Bronchial epithelial cell (primary cell): ENCODE measurements around the gene RAB8B. TPM values are rescaled to one million over a fixed set of nuclear protein-coding genes. Genes with fewer than 3 reads are reported as not detected.

Experiments used
- DNase-seq: peaks from one replicate; pipeline ENCODE4 v3.0.0-alpha.2; 2010; ENCODE audit warnings: low read depth
- FAIRE-seq: peaks from 2 replicates; lab custom pipeline; 2011; peaks lifted over from hg19 to GRCh38; lab: Jason Lieb, UNC
- H3K27me3 ChIP-seq: 2 replicates; pipeline ENCODE4 v1.5.1; 2011; ENCODE audit warnings: low read length; ENCODE audit not compliant: control insufficient read depth, insufficient read depth
- H3K36me3 ChIP-seq: 2 replicates; pipeline ENCODE4 v1.5.1; 2011; ENCODE audit warnings: low read length; ENCODE audit not compliant: control insufficient read depth, insufficient read depth
- H3K4me3 ChIP-seq: 2 replicates; pipeline ENCODE4 v1.5.1; 2011; ENCODE audit warnings: mild to moderate bottlenecking, low read depth, low read length, control low read depth
- total RNA-seq: library from RNA; depleted of rRNA; stranded (reverse); fragments of >200 nt; gene quantifications from 2 replicates; pipeline ENCODE4 v1.2.1, GENCODE V29; 2014
- TF ChIP-seq, protein P1 (sequence below): IDR thresholded peaks from 2 replicates; pipeline ENCODE4 v1.5.1; 2011; ENCODE audit warnings: mild to moderate bottlenecking, moderate library complexity, low read length, control low read depth, inconsistent platforms; ENCODE audit not compliant: insufficient read depth, severe bottlenecking

RAB8B gene
- total RNA-seq, 1 donor from 2014 or later, result 18.7 TPM

- TF ChIP-seq, protein P1, sequence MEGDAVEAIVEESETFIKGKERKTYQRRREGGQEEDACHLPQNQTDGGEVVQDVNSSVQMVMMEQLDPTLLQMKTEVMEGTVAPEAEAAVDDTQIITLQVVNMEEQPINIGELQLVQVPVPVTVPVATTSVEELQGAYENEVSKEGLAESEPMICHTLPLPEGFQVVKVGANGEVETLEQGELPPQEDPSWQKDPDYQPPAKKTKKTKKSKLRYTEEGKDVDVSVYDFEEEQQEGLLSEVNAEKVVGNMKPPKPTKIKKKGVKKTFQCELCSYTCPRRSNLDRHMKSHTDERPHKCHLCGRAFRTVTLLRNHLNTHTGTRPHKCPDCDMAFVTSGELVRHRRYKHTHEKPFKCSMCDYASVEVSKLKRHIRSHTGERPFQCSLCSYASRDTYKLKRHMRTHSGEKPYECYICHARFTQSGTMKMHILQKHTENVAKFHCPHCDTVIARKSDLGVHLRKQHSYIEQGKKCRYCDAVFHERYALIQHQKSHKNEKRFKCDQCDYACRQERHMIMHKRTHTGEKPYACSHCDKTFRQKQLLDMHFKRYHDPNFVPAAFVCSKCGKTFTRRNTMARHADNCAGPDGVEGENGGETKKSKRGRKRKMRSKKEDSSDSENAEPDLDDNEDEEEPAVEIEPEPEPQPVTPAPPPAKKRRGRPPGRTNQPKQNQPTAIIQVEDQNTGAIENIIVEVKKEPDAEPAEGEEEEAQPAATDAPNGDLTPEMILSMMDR, result no peak
- no peaks in the 10 kb centered on the region for H3K27me3 ChIP-seq
- H3K4me3 ChIP-seq, result peak overlapping the region; percentile 77
- DNase-seq (no peak), FAIRE-seq (no peak)
- no peaks in the 10 kb centered on the region for H3K36me3 ChIP-seq
Observed at GRCh38 chr15:63276342-63277037, 87.1 kb downstream of the RAB8B start.

DNA sequence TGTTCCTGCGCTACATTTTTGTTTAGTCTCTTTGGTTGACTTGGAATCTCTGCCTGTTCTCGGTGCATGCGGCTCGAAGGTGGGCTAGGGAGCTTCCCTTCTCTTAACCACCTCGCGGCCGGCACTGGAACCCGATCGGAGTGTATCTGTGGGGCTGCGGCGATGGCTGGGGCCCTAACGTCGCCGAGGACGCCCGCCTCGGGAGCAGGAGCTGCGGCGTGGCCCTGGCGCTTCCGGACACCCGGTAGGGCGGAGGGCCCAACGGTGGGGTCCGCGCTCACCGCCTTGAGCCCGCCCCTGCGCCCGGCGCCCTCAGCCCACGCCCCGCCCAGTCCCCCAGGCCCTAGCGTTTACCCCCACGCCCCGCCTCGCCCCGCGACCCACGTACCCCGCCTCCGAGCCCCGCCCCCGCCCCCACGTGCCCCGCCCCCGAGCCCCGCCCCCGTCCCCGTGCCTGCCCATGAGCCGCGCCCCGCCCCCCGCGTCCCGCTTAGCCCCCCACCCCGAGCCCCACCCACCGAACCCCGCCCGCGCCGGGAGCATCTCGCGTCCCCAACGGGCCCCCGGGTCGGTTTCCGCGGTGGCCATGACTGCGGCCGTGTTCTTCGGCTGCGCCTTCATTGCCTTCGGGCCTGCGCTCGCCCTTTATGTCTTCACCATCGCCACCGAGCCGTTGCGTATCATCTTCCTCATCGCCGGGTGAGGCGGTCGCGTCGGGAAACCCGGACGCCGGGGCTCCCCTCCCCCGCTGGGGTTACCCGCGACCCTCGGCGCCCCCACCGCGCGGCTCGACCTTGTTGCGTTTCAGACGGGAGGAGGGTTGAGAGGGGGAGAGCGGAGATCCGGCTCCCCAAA is 87.9 kb downstream of the RAB8B start, which contains the start of gene APH1B:
TSS of gene APH1B (plus strand) at position 568 of the 855 bp plus-strand sequence. CDS start at position 587, 19 bp downstream.
- no peaks in the 10 kb centered on the region for H3K36me3 ChIP-seq
- no peak for DNase-seq
- no peaks in the 10 kb centered on the region for H3K27me3 ChIP-seq
- peak within 1 kb of the TSS; percentile 77 for H3K4me3 ChIP-seq
- TF ChIP-seq, protein P1, result no peak
- no peak for FAIRE-seq

GRCh38 chr15:63277893-63278456 is 88.6 kb downstream of the RAB8B start:
- H3K4me3 ChIP-seq, result peak overlapping the region; percentile 77
- H3K27me3 ChIP-seq, result no peaks in the 10 kb centered on the region
- TF ChIP-seq, protein P1, result no peak
- DNase-seq, result peak; percentile 26
- FAIRE-seq, result no peak
- H3K36me3 ChIP-seq, result no peaks in the 10 kb centered on the region

- no peak for DNase-seq
- TF ChIP-seq, protein P1, result no peak
- Histone ChIP-seq H3K36me3 (no peaks in the 10 kb centered on the region), H3K4me3 (no peak overlapping the region), H3K27me3 (no peaks in the 10 kb centered on the region)
- no peak for FAIRE-seq
Observed at GRCh38 chr15:63283126-63283525, 93.7 kb downstream of the RAB8B start.

DNA sequence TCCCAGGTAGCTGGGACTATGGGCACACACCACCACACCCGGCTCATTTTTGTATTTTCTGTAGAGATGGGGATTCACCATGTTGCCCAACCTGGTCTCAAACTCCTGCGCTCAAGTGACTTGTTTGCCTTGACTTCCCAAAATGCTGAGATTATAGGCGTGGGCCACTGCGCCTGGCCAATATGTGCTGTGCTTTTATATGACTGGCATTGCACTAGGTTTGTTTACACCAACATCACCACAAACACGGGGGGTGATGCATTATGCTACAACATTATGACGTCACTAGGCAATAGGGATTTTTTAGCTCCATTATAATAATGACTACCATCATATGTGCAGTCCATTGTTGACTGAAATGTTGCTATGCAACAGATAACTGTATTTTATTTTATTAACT is 94.9 kb downstream of the RAB8B start:
- no peak overlapping the region for H3K4me3 ChIP-seq
- no peaks in the 10 kb centered on the region for H3K27me3 ChIP-seq
- no peaks in the 10 kb centered on the region for H3K36me3 ChIP-seq
- no peak for FAIRE-seq
- DNase-seq, result no peak
- TF ChIP-seq, protein P1, result no peak
